K562 (cell line): ENCODE results near the gene SMG5. TPM values are rescaled to one million over a fixed set of nuclear protein-coding genes. Genes with fewer than 3 reads are reported as not detected.

ENCODE experiments used
- BCLAF1 ChIP-seq, 2 experiments: fragments of 450-650 bp in 1 of 2; IDR thresholded peaks; 2 replicates each; pipeline ENCODE4 v1.6.1; 2011 to 2017; ENCODE audit warnings: low read depth in 2 of 2, antibody characterized with exemption in 1 of 2, borderline replicate concordance in 1 of 2, low read length in 1 of 2, mild to moderate bottlenecking in 1 of 2, mixed read lengths in 1 of 2; ENCODE audit not compliant: control insufficient read depth in 1 of 2
- CXXC5 ChIP-seq: fragments of 250-450 bp; sonication (Bioruptor Pico); IDR thresholded peaks from 2 replicates; pipeline ENCODE4 v1.8.0; 2022; ENCODE audit warnings: inconsistent platforms, mild to moderate bottlenecking, moderate library complexity
- EZH2 ChIP-seq: IDR thresholded peaks from 2 replicates; pipeline ENCODE4 v1.6.1; 2012; ENCODE audit warnings: low read depth, mild to moderate bottlenecking, inconsistent platforms, low read length, borderline replicate concordance
- HBP1 ChIP-seq: fragments of 450-650 bp; formaldehyde crosslinking; IDR thresholded peaks from 2 replicates; pipeline ENCODE4 v1.4.0; 2022; ENCODE audit warnings: missing genetic modification characterization
- MLLT1 ChIP-seq, 2 experiments: fragments of 450-650 bp; IDR thresholded peaks; 2 replicates each; pipeline ENCODE4 v1.6.1; 2016
- NFE2 ChIP-seq: IDR thresholded peaks from 2 replicates; pipeline ENCODE4 v1.6.1; 2014; ENCODE audit warnings: antibody characterized with exemption, low read depth
- POLR2AphosphoS5 ChIP-seq: IDR thresholded peaks from 2 replicates; pipeline ENCODE4 v1.6.1; 2011; ENCODE audit warnings: mild to moderate bottlenecking, low read depth, low read length, moderate library complexity; ENCODE audit not compliant: control insufficient read depth, insufficient read depth
- RB1 ChIP-seq: fragments of 450-650 bp; IDR thresholded peaks from 2 replicates; pipeline ENCODE4 v1.6.1; 2017; ENCODE audit warnings: low read depth, mild to moderate bottlenecking
- SIX5 ChIP-seq, 2 experiments: IDR thresholded peaks; 2 replicates each; pipeline ENCODE4 v1.6.1; 2011; ENCODE audit warnings: low read length in 2 of 2, borderline replicate concordance in 1 of 2, low read depth in 1 of 2, mild to moderate bottlenecking in 1 of 2, moderate library complexity in 1 of 2; ENCODE audit not compliant: insufficient read depth in 1 of 2
- SNRNP70 ChIP-seq: fragments of 200-400 bp; formaldehyde crosslinking; optimal IDR thresholded peaks from 2 replicates; pipeline ENCODE3; 2017; ENCODE audit warnings: low read depth, low read length
- TSC22D4 ChIP-seq: fragments of 450-650 bp; IDR thresholded peaks from 2 replicates; pipeline ENCODE4 v1.6.1; 2016; ENCODE audit warnings: missing genetic modification characterization, missing biosample characterization, control low read depth
- VEZF1 ChIP-seq: fragments of 200-800 bp; sonication (Bioruptor generic); IDR thresholded peaks from 2 replicates; pipeline ENCODE4 v1.6.1; 2017; ENCODE audit warnings: missing genetic modification characterization, missing compliant biosample characterization
- polyA plus RNA-seq, 8 experiments: library from polyadenylated mRNA; depleted of rRNA in 4 of 8; stranded (reverse) in 5 of 8; unstranded in 3 of 8; fragments of >200 nt; fragmentation: Nextera tagmentation in 2 of 8; fragmentation: Illumina TruSeq in 1 of 8; extraction: Ambion mirVana in 2 of 8; extraction: Trizol in 1 of 8; gene quantifications; 2 replicates each; pipeline versions ENCODE4 v1.2.1 to v1.2.3, GENCODE V29; 2011 to 2014; ENCODE audit warnings: inconsistent platforms in 1 of 8, missing spikeins in 1 of 8
- total RNA-seq, 7 experiments: library from RNA; depleted of rRNA in 6 of 7; stranded (reverse); fragments of >200 nt in 6 of 7; fragmentation: Illumina TruSeq in 2 of 7; extraction: Trizol in 2 of 7; gene quantifications; 2 replicates each; pipeline versions ENCODE4 v1.2.1 to v1.2.3, GENCODE V29; 2011 to 2021; ENCODE audit warnings: low replicate concordance in 1 of 7

SMG5 gene
- total and polyA plus RNA-seq, 9 of the 15 experiments (the other 6 are each of a cell fraction or from before 2014, with no cell fraction given): 1.4 to 85.9 (median 53.0) TPM

- TF ChIP-seq HBP1 (CRISPR knock-in tag) (no peak; the same call in 1 of the 2 replicates), CXXC5 (no peak), EZH2 (no peak), NFE2 (no peak), VEZF1 (no peak), POLR2AphosphoS5 (no peak), TSC22D4 (tag) (no peak), RB1 (no peak), BCLAF1 (IDR thresholded peaks at IDR 0.05; ENCODE audit: borderline replicate concordance in 1 of 2, control insufficient read depth in 1 of 2, low read depth in 2 of 2, low read length in 1 of 2) (0 out of 4 replicates have a peak, but pooled peaks of 1 of the 2 experiments have one; percentile 47), SIX5 (IDR thresholded peaks at IDR 0.05; ENCODE audit: borderline replicate concordance in 1 of 2, insufficient read depth in 1 of 2, low read depth in 1 of 2, low read length in 2 of 2) (no peak), SNRNP70 (no peak), MLLT1 (IDR thresholded peaks at IDR 0.05) (0 out of 4 replicates have a peak, but pooled peaks of 1 of the 2 experiments have one; percentile 21)
Measured at GRCh38 chr1:156281693-156282478, 739 bp downstream of the SMG5 start (continued).
